ENCODE results near the gene B4GALT2. TPM values are rescaled to one million over a fixed set of nuclear protein-coding genes. Genes with fewer than 3 reads are reported as not detected.

B4GALT2 gene
- total and polyA plus RNA-seq, 7 experiments from 2014 or later, result 0.49 to 16.9 (median 1.6) TPM; not detected in 2

DNA sequence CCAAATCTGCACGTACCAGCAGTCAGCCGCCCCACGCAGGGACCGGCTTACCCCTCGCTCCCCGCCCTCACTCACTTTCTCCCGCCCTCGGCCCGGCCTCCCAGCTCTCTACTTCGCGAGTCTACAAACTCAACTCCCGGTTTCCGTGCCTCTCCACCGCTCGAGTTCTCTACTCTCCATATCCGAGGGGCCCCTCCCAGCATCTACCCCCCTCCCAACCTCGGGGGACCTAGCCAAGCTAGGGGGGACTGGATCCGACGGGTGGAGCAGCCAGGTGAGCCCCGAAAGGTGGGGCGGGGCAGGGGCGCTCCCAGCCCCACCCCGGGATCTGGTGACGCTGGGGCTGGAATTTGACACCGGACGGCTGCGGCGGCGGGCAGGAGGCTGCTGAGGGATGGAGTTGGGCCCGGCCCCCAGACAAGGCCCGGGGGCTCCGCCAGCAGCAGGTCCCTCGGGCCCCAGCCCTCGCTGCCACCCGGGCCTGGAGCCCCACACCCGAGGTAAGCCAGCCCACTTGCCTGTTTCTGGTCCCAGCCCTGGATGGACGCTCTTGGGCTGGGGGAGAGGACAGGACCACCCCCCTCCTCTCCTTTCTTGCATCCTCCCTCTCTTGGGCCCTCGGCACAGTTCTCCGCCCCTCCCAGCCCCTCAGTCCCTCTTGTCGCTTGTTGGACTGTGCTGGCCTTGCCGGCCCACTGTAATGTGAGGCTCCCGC is 45.5 kb upstream of the B4GALT2 start, which contains the start of gene ARTN:
ARTN (plus strand) TSS at position 416 of the 715 bp plus-strand sequence. CDS start 1,856 bp downstream, outside the sequence.
- H3K9me3 Mint-ChIP-seq, result no peaks in the 10 kb centered on the region
- Histone ChIP-seq H3K4me1 (ENCODE audit: control insufficient read depth in 2 of 2, insufficient read depth in 2 of 2, low read length in 2 of 2) (peaks cover 0 to 9% of the 10 kb centered on the region in 2 donors), H3K27me3 (ENCODE audit: control insufficient read depth in 2 of 2, insufficient read depth in 2 of 2, low read length in 2 of 2) (peaks cover 9 to 19% of the 10 kb centered on the region in 2 donors), H3K4me3 (ENCODE audit: low read length) (no peak within 1 kb of the TSS), H3K27ac (ENCODE audit: low read depth, low read length) (no peak within 1 kb of the TSS), H3K9me3 (ENCODE audit: control insufficient read depth in 2 of 3, low read length in 3 of 3) (no peaks in the 10 kb centered on the region), H3K36me3 (ENCODE audit: control insufficient read depth in 2 of 3, insufficient read depth in 3 of 3, low read length in 3 of 3) (no peaks in the 10 kb centered on the region)
- no peak for ATAC-seq
- DNase-seq, result no peak
- H3K27me3 Mint-ChIP-seq, result peaks cover 21 to 29% (median 26%) of the 10 kb centered on the region in 5 donors
- no peak within 1 kb of the TSS for H3K27ac Mint-ChIP-seq
- peaks cover 0 to 4% (median 0%) of the 10 kb centered on the region in 5 donors for H3K36me3 Mint-ChIP-seq
- peak within 1 kb of the TSS; percentile 17 to 70 (median 42) for H3K4me3 Mint-ChIP-seq
- ChIA-PET CTCF (interaction anchor here (0.7 to 3.8 kb wide), 4 partner anchors 13 to 404 kb away, joined by 5 to 50 read pairs (median 13); partner anchors contain the start of gene IPO13), POLR2A (interaction anchor here (1.6 kb wide), 1 partner anchor 12 kb away, joined by 5 read pairs; no protein-coding TSS in a partner anchor)
- peaks cover 10 to 29% (median 14%) of the 10 kb centered on the region in 7 donors for H3K4me1 Mint-ChIP-seq
- intact Hi-C loops (cut with micrococcal nuclease), result loop anchor here (1.0 to 10.0 kb wide), 4 partner anchors 103 to 709 kb away; no protein-coding TSS in a partner anchor

DNA sequence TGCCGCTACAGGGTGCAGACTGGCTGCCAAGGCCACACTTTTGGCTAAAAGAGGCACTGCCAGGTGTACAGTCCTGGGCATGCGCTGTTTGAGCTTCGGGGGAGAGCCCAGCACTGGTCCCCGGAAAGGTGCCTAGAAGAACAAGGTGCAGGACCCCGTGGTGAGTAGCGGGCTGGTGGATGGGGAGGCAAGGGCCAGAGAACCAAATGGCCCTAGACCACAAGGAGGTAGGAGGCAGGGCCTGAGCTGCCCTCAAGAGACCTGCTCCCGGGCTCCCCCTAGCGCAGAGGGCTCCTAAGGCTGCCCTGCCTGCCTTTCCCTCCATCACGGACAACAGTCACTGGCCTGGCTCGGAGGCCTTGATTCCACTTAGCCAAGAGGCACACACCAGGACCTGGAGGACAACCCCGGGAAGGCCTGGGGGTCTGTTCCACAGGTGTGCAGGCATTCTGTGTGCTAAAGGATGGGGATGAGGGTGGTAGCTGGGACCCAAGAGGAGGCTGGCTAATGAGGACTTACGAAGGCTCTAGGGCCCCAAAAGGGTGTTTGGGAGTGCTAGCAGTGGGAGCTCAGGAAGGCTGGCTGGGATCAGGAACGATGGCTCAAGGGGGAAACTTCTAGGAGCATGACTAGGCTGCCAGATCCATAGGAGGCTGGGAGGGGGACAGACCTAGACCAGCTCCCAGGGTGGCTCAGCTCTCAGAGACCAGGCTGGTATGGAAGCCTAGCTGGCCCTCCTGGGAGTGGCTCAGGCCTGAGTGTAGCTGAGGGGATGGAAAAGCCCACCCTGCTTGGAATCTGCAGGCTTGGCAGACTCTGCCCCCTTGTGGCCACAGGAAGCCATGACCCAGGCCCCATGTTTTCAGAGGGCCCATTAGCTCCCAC is 44.7 kb upstream of the B4GALT2 start:
- ChIA-PET POLR2A (interaction anchor here (0.6 to 1.6 kb wide), 2 partner anchors 11 to 35 kb away, joined by 3 to 5 read pairs; no protein-coding TSS in a partner anchor), CTCF (interaction anchor here (0.7 to 3.8 kb wide), 14 partner anchors 9 to 407 kb away, joined by 3 to 50 read pairs (median 4); partner anchors contain the start of gene IPO13)
- Mint-ChIP-seq H3K27ac (no peak overlapping the region), H3K4me3 (peak overlapping the region in 8 of 10 donors; percentile 12 to 70 (median 46)), H3K36me3 (peaks cover 0 to 4% (median 0%) of the 10 kb centered on the region in 5 donors), H3K4me1 (peaks cover 10 to 29% (median 14%) of the 10 kb centered on the region in 7 donors), H3K27me3 (peaks cover 21 to 29% (median 26%) of the 10 kb centered on the region in 5 donors), H3K9me3 (no peaks in the 10 kb centered on the region)
- intact Hi-C loops (cut with micrococcal nuclease), result loop anchor here (1.0 to 10.0 kb wide), 4 partner anchors 102 to 710 kb away; no protein-coding TSS in a partner anchor
- no peak overlapping the region for H3K4me3 ChIP-seq (ENCODE audit: low read length)
- H3K36me3 ChIP-seq (ENCODE audit: control insufficient read depth in 2 of 3, insufficient read depth in 3 of 3, low read length in 3 of 3), result no peaks in the 10 kb centered on the region
- peaks cover 0 to 9% of the 10 kb centered on the region in 2 donors for H3K4me1 ChIP-seq (ENCODE audit: control insufficient read depth in 2 of 2, insufficient read depth in 2 of 2, low read length in 2 of 2)
- ATAC-seq (peak; percentile 82), DNase-seq (peak in 6 of 9 donors; percentile 29 to 68 (median 44))
- H3K27me3 ChIP-seq (ENCODE audit: control insufficient read depth in 2 of 2, insufficient read depth in 2 of 2, low read length in 2 of 2), result peaks cover 9 to 19% of the 10 kb centered on the region in 2 donors
- no peak overlapping the region for H3K27ac ChIP-seq (ENCODE audit: low read depth, low read length)
- no peaks in the 10 kb centered on the region for H3K9me3 ChIP-seq (ENCODE audit: control insufficient read depth in 2 of 3, low read length in 3 of 3)

DNA sequence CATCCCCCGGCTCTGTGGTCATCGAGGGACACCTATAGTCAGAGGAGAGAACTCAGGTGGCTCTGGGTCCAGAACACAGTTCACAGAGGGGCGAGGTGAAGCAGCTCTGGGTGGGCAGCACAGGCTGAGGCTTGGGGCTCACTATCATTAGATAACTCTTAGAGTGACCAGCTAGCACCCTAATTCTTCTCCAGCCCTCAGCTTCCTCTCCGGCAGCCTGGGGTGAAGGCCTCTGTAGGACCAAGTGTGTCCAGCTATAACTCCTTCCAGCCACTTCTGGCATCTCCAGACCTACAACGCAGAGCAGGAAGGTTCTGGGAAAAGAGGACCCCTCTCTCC is 44.1 kb upstream of the B4GALT2 start:
- H3K4me1 ChIP-seq (ENCODE audit: control insufficient read depth in 2 of 2, insufficient read depth in 2 of 2, low read length in 2 of 2), result peaks cover 0 to 9% of the 10 kb centered on the region in 2 donors
- Mint-ChIP-seq H3K4me3 (peak overlapping the region in 2 of 10 donors; percentile 30 to 45), H3K27ac (no peak overlapping the region), H3K27me3 (peaks cover 21 to 29% (median 26%) of the 10 kb centered on the region in 5 donors), H3K4me1 (peaks cover 10 to 29% (median 14%) of the 10 kb centered on the region in 7 donors), H3K9me3 (no peaks in the 10 kb centered on the region), H3K36me3 (peaks cover 0 to 5% (median 4%) of the 10 kb centered on the region in 5 donors)
- no peaks in the 10 kb centered on the region for H3K36me3 ChIP-seq (ENCODE audit: control insufficient read depth in 2 of 3, insufficient read depth in 3 of 3, low read length in 3 of 3)
- H3K27me3 ChIP-seq (ENCODE audit: control insufficient read depth in 2 of 2, insufficient read depth in 2 of 2, low read length in 2 of 2), result peaks cover 9 to 19% of the 10 kb centered on the region in 2 donors
- ChIA-PET CTCF (interaction anchor here (0.7 to 3.8 kb wide), 14 partner anchors 9 to 407 kb away, joined by 3 to 50 read pairs (median 4); partner anchors contain the start of gene IPO13), POLR2A (interaction anchor here (0.6 to 1.6 kb wide), 2 partner anchors 11 to 36 kb away, joined by 3 to 5 read pairs; no protein-coding TSS in a partner anchor)
- no peak for ATAC-seq
- H3K4me3 ChIP-seq (ENCODE audit: low read length), result no peak overlapping the region
- H3K27ac ChIP-seq (ENCODE audit: low read depth, low read length), result no peak overlapping the region
- intact Hi-C loops (cut with micrococcal nuclease), result loop anchor here (1.0 to 10.0 kb wide), 4 partner anchors 102 to 710 kb away; no protein-coding TSS in a partner anchor
- H3K9me3 ChIP-seq (ENCODE audit: control insufficient read depth in 2 of 3, low read length in 3 of 3), result no peaks in the 10 kb centered on the region
- no peak for DNase-seq

DNA sequence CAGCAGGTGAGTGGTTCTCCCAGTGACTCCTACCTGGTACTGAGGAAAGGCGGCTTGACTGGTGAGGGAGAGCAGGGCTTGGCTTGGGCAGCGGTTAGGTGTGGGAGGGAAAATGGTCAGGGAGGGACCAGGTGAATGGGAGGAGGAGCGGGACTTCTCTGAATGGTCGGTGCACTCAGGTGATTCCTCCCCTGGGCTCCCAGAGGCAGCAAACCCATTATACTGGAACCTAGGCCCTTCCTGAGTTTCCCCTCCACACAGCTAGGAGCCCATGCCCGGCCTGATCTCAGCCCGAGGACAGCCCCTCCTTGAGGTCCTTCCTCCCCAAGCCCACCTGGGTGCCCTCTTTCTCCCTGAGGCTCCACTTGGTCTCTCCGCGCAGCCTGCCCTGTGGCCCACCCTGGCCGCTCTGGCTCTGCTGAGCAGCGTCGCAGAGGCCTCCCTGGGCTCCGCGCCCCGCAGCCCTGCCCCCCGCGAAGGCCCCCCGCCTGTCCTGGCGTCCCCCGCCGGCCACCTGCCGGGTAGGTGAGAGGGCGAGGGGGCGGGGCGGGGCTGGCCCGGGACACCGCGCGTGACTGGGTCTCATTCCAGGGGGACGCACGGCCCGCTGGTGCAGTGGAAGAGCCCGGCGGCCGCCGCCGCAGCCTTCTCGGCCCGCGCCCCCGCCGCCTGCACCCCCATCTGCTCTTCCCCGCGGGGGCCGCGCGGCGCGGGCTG is 43.1 kb upstream of the B4GALT2 start:
- intact Hi-C loops (cut with micrococcal nuclease), result loop anchor here (2.0 to 10.0 kb wide), 2 partner anchors 101 to 711 kb away; no protein-coding TSS in a partner anchor
- Mint-ChIP-seq H3K4me1 (peaks cover 10 to 29% (median 14%) of the 10 kb centered on the region in 7 donors), H3K36me3 (peaks cover 0 to 6% (median 4%) of the 10 kb centered on the region in 5 donors), H3K27me3 (peaks cover 21 to 29% (median 26%) of the 10 kb centered on the region in 5 donors), H3K27ac (no peak overlapping the region), H3K4me3 (peak overlapping the region in 7 of 10 donors; percentile 17 to 83 (median 53)), H3K9me3 (no peaks in the 10 kb centered on the region)
- H3K4me3 ChIP-seq (ENCODE audit: low read length), result no peak overlapping the region
- peaks cover 0 to 9% of the 10 kb centered on the region in 2 donors for H3K4me1 ChIP-seq (ENCODE audit: control insufficient read depth in 2 of 2, insufficient read depth in 2 of 2, low read length in 2 of 2)
- CTCF ChIA-PET, result interaction anchor here (1.0 to 3.8 kb wide), 9 partner anchors 8 to 408 kb away, joined by 3 to 50 read pairs (median 4); partner anchors contain the start of gene IPO13
- H3K27me3 ChIP-seq (ENCODE audit: control insufficient read depth in 2 of 2, insufficient read depth in 2 of 2, low read length in 2 of 2), result peaks cover 9 to 19% of the 10 kb centered on the region in 2 donors
- no peak overlapping the region for H3K27ac ChIP-seq (ENCODE audit: low read depth, low read length)
- H3K9me3 ChIP-seq (ENCODE audit: control insufficient read depth in 2 of 3, low read length in 3 of 3), result no peaks in the 10 kb centered on the region
- no peaks in the 10 kb centered on the region for H3K36me3 ChIP-seq (ENCODE audit: control insufficient read depth in 2 of 3, insufficient read depth in 3 of 3, low read length in 3 of 3)
- ATAC-seq (no peak), DNase-seq (no peak)
- POLR2A ChIA-PET, result interaction anchor here (0.6 kb wide), 1 partner anchor 1467 kb away, joined by 3 read pairs; no protein-coding TSS in a partner anchor

DNA sequence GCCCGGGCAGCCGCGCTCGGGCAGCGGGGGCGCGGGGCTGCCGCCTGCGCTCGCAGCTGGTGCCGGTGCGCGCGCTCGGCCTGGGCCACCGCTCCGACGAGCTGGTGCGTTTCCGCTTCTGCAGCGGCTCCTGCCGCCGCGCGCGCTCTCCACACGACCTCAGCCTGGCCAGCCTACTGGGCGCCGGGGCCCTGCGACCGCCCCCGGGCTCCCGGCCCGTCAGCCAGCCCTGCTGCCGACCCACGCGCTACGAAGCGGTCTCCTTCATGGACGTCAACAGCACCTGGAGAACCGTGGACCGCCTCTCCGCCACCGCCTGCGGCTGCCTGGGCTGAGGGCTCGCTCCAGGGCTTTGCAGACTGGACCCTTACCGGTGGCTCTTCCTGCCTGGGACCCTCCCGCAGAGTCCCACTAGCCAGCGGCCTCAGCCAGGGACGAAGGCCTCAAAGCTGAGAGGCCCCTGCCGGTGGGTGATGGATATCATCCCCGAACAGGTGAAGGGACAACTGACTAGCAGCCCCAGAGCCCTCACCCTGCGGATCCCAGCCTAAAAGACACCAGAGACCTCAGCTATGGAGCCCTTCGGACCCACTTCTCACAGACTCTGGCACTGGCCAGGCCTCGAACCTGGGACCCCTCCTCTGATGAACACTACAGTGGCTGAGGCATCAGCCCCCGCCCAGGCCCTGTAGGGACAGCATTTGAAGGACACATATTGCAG is 42.4 kb upstream of the B4GALT2 start:
- ChIA-PET POLR2A (no interaction called here), CTCF (no interaction called here)
- intact Hi-C loops (cut with micrococcal nuclease), result loop anchor here in 1 of 2 donors (10.0 kb wide), 1 partner anchor 712 kb away; no protein-coding TSS in a partner anchor

More for the DNA sequence above, 42.4 kb upstream of the B4GALT2 start:
- Histone ChIP-seq H3K36me3 (ENCODE audit: control insufficient read depth in 2 of 3, insufficient read depth in 3 of 3, low read length in 3 of 3) (no peaks in the 10 kb centered on the region), H3K4me1 (ENCODE audit: control insufficient read depth in 2 of 2, insufficient read depth in 2 of 2, low read length in 2 of 2) (peaks cover 0 to 9% of the 10 kb centered on the region in 2 donors), H3K4me3 (ENCODE audit: low read length) (no peak overlapping the region), H3K27ac (ENCODE audit: low read depth, low read length) (no peak overlapping the region), H3K9me3 (ENCODE audit: control insufficient read depth in 2 of 3, low read length in 3 of 3) (no peaks in the 10 kb centered on the region), H3K27me3 (ENCODE audit: control insufficient read depth in 2 of 2, insufficient read depth in 2 of 2, low read length in 2 of 2) (peaks cover 9 to 19% of the 10 kb centered on the region in 2 donors)
- DNase-seq (peak in 1 of 9 donors; percentile 33), ATAC-seq (peak; percentile 30)
- Mint-ChIP-seq H3K36me3 (peaks cover 0 to 6% (median 4%) of the 10 kb centered on the region in 5 donors), H3K27ac (no peak overlapping the region), H3K4me1 (peaks cover 10 to 29% (median 14%) of the 10 kb centered on the region in 7 donors), H3K27me3 (peaks cover 21 to 29% (median 26%) of the 10 kb centered on the region in 5 donors), H3K9me3 (no peaks in the 10 kb centered on the region), H3K4me3 (peak overlapping the region in 8 of 10 donors; percentile 20 to 83 (median 58))

All from naive thymus-derived CD4-positive, alpha-beta T cell (primary cell).